PC-9 (cell line): ENCODE data around the gene KLHDC8A.

ENCODE experiments used
- EZH2 ChIP-seq: fragments of 200-600 bp; sonication (generic); IDR thresholded peaks from 2 replicates; pipeline ENCODE4 v1.8.0; 2017; ENCODE audit warnings: antibody characterized with exemption, low read depth
- TF ChIP-seq, protein P1 (sequence below): fragments of 200-600 bp; sonication (generic); conservative IDR thresholded peaks from 2 replicates; pipeline ENCODE4 v1.6.1; 2017; ENCODE audit warnings: mixed run types, antibody characterized with exemption, mild to moderate bottlenecking, moderate library complexity

DNA sequence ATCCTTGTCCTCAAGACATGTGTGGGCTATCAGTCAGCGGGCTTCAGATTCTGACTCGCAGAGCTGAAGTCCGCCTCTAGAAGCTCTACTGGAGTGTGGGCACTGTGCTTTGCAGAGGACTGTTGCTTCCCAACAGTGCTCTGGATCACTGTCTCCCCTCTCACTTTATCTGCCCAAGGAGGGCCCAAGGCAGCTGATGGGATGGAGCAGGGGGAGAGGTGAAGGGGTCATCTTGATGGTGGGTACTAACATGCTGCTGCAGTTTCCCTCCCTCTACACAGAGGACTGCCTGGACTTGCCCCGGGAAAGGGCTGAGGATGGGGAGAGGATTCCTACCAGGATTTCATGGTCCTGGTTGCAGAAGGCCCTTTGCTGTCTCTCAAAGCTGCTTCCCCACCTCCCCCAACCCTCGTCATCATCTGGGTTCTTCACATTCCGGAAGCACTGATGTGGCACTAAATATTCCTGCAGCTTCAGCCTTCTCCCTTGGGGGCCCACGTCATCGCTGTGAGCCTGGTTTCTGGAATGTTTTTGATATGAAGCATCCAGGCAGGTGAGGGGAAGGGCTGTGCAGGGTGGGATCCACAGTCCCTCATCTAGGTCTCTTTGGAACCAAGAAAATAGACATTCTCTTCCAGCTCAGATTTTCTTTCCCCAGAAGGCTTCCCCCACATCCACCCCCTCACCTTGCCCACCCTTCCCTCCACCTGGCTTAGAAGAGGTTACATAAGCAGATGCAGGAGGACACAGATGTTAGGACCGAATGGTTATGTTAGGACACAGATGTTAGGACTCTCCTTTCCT is 58.3 kb downstream of the KLHDC8A start:
- TF ChIP-seq, protein P1, sequence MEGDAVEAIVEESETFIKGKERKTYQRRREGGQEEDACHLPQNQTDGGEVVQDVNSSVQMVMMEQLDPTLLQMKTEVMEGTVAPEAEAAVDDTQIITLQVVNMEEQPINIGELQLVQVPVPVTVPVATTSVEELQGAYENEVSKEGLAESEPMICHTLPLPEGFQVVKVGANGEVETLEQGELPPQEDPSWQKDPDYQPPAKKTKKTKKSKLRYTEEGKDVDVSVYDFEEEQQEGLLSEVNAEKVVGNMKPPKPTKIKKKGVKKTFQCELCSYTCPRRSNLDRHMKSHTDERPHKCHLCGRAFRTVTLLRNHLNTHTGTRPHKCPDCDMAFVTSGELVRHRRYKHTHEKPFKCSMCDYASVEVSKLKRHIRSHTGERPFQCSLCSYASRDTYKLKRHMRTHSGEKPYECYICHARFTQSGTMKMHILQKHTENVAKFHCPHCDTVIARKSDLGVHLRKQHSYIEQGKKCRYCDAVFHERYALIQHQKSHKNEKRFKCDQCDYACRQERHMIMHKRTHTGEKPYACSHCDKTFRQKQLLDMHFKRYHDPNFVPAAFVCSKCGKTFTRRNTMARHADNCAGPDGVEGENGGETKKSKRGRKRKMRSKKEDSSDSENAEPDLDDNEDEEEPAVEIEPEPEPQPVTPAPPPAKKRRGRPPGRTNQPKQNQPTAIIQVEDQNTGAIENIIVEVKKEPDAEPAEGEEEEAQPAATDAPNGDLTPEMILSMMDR, result no peak
- no peak for TF ChIP-seq EZH2
